HepG2 (cell line): ENCODE measurements around the gene CCNL1. TPM values are rescaled to one million over a fixed set of nuclear protein-coding genes. Genes with fewer than 3 reads are reported as not detected.
A peak's percentile ranks its signal among the peaks of the same experiment; 100 is the strongest.

Experiments used
- CHD2 ChIP-seq: IDR thresholded peaks from 2 replicates; pipeline ENCODE4 v1.6.1; 2011; ENCODE audit warnings: low read depth, low read length, improper control_type of control experiment
- GZF1 ChIP-seq: sonication (generic); formaldehyde crosslinking; IDR thresholded peaks from 2 replicates; pipeline ENCODE4 v1.5.1; 2020; ENCODE audit warnings: mild to moderate bottlenecking, missing genetic modification reagents
- HNRNPUL1 ChIP-seq: fragments of 200-400 bp; formaldehyde crosslinking; IDR thresholded peaks from 2 replicates; pipeline ENCODE4 v1.6.1; 2017; ENCODE audit warnings: low read depth, mild to moderate bottlenecking, low read length, moderate library complexity
- ISL2 ChIP-seq: sonication (generic); formaldehyde crosslinking; IDR thresholded peaks from 2 replicates; pipeline ENCODE4 v1.5.0; 2020; ENCODE audit warnings: missing genetic modification reagents
- KMT2A ChIP-seq: sonication (generic); formaldehyde crosslinking; IDR thresholded peaks from 2 replicates; pipeline ENCODE4 v1.4.0; 2020; ENCODE audit warnings: missing genetic modification reagents
- MIER2 ChIP-seq: IDR thresholded peaks from 2 replicates; pipeline ENCODE4 v1.6.1; 2016; ENCODE audit warnings: missing biosample characterization, missing genetic modification reagents
- PLRG1 ChIP-seq: fragments of 450-650 bp; conservative IDR thresholded peaks from 2 replicates; pipeline ENCODE4 v1.6.1; 2016
- RBFOX2 ChIP-seq: fragments of 200-400 bp; formaldehyde crosslinking; IDR thresholded peaks from 2 replicates; pipeline ENCODE4 v1.6.1; 2017; ENCODE audit warnings: low read depth, mild to moderate bottlenecking, low read length
- RNF2 ChIP-seq: fragments of 450-650 bp; conservative IDR thresholded peaks from 2 replicates; pipeline ENCODE4 v1.6.1; 2016; ENCODE audit warnings: low read depth
- SMARCE1 ChIP-seq: fragments of 450-650 bp; IDR thresholded peaks from 2 replicates; pipeline ENCODE4 v1.6.1; 2017; ENCODE audit warnings: borderline replicate concordance
- ZBTB8A ChIP-seq: sonication (generic); formaldehyde crosslinking; IDR thresholded peaks from 2 replicates; pipeline ENCODE4 v1.4.0; 2020; ENCODE audit warnings: mild to moderate bottlenecking, low read depth, missing genetic modification reagents, borderline replicate concordance
- ZMAT3 ChIP-seq: sonication (generic); formaldehyde crosslinking; conservative IDR thresholded peaks from 2 replicates; pipeline ENCODE4 v1.7.0; 2021; ENCODE audit warnings: missing genetic modification reagents
- ZNF143 ChIP-seq: sonication (generic); formaldehyde crosslinking; IDR thresholded peaks from 2 replicates; pipeline ENCODE4 v1.4.0; 2020; ENCODE audit warnings: missing genetic modification reagents
- ZNF17 ChIP-seq: sonication (generic); formaldehyde crosslinking; IDR thresholded peaks from 2 replicates; pipeline ENCODE4 v1.5.0; 2020; ENCODE audit warnings: mild to moderate bottlenecking, missing genetic modification reagents
- ZNF3 ChIP-seq: IDR thresholded peaks from 2 replicates; pipeline ENCODE4 v1.7.0; 2017; ENCODE audit warnings: inconsistent platforms
- ZNF616 ChIP-seq: sonication (generic); formaldehyde crosslinking; IDR thresholded peaks from 2 replicates; pipeline ENCODE4 v1.5.0; 2020; ENCODE audit warnings: low read depth, mild to moderate bottlenecking, missing genetic modification reagents
- polyA plus RNA-seq, 8 experiments: library from polyadenylated mRNA; depleted of rRNA in 3 of 8; stranded (reverse) in 7 of 8; unstranded in 1 of 8; fragments of >200 nt; fragmentation: Illumina TruSeq in 4 of 8; extraction: Trizol in 4 of 8; gene quantifications; 2 replicates each; pipeline versions ENCODE4 v1.2.1 to v1.2.3, GENCODE V29; 2011 to 2016; ENCODE audit warnings: low read depth in 4 of 8, missing spikeins in 1 of 8, mixed read lengths in 1 of 8; ENCODE audit not compliant: insufficient read depth in 1 of 8
- total RNA-seq, 5 experiments: library from RNA; depleted of rRNA; stranded (reverse); fragments of >200 nt; fragmentation: Illumina TruSeq; extraction: Trizol; gene quantifications; 2 replicates each; pipeline ENCODE4 v1.2.3, GENCODE V29; 2016; ENCODE audit warnings: low read depth in 1 of 5
- TF ChIP-seq, protein P1 (sequence below): sonication (generic); formaldehyde crosslinking; IDR thresholded peaks from 2 replicates; pipeline ENCODE4 v1.4.0; 2020; ENCODE audit warnings: low read depth, missing genetic modification reagents
- TF ChIP-seq, protein P2 (sequence below): sonication (generic); formaldehyde crosslinking; IDR thresholded peaks from 2 replicates; pipeline ENCODE4 v1.9.0; 2021; ENCODE audit warnings: missing genetic modification reagents, borderline replicate concordance
- TF ChIP-seq, protein P3 (sequence below): sonication (generic); formaldehyde crosslinking; conservative IDR thresholded peaks from 2 replicates; pipeline ENCODE4 v1.8.0; 2022; ENCODE audit warnings: low read depth, missing genetic modification reagents
- TF ChIP-seq, protein P4 (sequence below): sonication (generic); formaldehyde crosslinking; IDR thresholded peaks from 2 replicates; pipeline ENCODE4 v1.5.0; 2020; ENCODE audit warnings: missing genetic modification reagents, mild to moderate bottlenecking, borderline replicate concordance

Gene CCNL1
- total and polyA plus RNA-seq, 2 of the 13 experiments (the other 11 are each of a cell fraction or from before 2014, with no cell fraction given): 151 to 303 TPM

DNA sequence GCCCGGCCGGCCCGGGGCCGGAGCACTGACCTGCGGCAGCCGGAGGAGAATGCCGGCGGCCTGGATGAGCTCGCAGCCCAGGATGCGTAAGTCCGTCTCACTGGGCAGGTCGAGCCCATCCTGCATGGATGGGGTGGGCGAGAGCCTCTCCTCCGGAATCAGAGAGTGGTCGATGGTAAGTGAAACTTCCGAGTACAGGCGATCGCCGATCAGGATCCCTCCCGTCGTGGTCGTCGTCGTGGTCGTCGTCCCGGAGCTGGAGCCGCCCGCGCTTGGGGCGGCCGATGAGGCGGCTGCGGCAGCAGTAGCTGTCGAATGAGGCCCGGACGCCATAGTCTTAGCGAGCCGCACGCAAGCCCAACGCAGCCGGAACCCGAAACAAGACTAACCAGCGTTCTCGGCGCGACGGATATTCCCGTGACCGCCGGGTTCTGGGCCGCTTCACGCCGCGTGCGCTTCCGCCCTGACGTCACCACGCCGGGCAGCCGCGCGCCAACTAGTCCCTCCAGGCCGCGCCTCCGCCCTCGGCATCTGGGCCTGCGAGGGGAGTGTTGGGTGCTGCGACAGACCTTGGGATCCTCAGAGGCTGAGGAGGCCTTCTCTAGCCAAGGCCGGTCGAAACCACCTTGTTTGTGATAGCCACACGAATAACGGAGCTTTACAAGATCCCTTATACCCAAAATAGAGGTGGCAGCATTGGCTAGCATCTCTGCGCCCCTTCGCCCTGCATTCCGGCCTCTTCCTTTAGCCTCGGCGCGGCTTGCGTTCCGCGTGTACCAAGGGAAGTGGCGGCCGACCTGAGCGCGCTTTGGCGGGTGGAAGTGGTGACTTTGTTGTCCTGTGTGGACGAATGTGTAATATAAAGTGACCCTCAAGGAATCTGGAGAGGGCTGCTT is at the start of gene CCNL1 (continued):
- TF ChIP-seq, protein P1, sequence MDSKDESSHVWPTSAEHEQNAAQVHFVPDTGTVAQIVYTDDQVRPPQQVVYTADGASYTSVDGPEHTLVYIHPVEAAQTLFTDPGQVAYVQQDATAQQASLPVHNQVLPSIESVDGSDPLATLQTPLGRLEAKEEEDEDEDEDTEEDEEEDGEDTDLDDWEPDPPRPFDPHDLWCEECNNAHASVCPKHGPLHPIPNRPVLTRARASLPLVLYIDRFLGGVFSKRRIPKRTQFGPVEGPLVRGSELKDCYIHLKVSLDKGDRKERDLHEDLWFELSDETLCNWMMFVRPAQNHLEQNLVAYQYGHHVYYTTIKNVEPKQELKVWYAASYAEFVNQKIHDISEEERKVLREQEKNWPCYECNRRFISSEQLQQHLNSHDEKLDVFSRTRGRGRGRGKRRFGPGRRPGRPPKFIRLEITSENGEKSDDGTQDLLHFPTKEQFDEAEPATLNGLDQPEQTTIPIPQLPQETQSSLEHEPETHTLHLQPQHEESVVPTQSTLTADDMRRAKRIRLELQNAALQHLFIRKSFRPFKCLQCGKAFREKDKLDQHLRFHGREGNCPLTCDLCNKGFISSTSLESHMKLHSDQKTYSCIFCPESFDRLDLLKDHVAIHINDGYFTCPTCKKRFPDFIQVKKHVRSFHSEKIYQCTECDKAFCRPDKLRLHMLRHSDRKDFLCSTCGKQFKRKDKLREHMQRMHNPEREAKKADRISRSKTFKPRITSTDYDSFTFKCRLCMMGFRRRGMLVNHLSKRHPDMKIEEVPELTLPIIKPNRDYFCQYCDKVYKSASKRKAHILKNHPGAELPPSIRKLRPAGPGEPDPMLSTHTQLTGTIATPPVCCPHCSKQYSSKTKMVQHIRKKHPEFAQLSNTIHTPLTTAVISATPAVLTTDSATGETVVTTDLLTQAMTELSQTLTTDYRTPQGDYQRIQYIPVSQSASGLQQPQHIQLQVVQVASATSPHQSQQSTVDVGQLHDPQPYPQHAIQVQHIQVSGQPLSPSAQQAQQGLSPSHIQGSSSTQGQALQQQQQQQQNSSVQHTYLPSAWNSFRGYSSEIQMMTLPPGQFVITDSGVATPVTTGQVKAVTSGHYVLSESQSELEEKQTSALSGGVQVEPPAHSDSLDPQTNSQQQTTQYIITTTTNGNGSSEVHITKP (CRISPR knock-in tag): peak; percentile 87
- no peak for TF ChIP-seq SMARCE1
- no peak for TF ChIP-seq PLRG1
- peak; percentile 94; the same call in 1 of the 2 replicates for TF ChIP-seq ZNF616 (CRISPR knock-in tag)
- peak; percentile 87; the same call in 1 of the 2 replicates for TF ChIP-seq HNRNPUL1
- peak; percentile 64; the same call in 1 of the 2 replicates for TF ChIP-seq RNF2
- TF ChIP-seq GZF1 (CRISPR knock-in tag): peak; percentile 85
- TF ChIP-seq ZMAT3: peak; percentile 99
- peak; percentile 87; the same call in 1 of the 2 replicates for TF ChIP-seq KMT2A (CRISPR knock-in tag)
- no peak for TF ChIP-seq ZNF3 (CRISPR knock-in tag)
- TF ChIP-seq CHD2: peak; percentile 92
- TF ChIP-seq, protein P2, sequence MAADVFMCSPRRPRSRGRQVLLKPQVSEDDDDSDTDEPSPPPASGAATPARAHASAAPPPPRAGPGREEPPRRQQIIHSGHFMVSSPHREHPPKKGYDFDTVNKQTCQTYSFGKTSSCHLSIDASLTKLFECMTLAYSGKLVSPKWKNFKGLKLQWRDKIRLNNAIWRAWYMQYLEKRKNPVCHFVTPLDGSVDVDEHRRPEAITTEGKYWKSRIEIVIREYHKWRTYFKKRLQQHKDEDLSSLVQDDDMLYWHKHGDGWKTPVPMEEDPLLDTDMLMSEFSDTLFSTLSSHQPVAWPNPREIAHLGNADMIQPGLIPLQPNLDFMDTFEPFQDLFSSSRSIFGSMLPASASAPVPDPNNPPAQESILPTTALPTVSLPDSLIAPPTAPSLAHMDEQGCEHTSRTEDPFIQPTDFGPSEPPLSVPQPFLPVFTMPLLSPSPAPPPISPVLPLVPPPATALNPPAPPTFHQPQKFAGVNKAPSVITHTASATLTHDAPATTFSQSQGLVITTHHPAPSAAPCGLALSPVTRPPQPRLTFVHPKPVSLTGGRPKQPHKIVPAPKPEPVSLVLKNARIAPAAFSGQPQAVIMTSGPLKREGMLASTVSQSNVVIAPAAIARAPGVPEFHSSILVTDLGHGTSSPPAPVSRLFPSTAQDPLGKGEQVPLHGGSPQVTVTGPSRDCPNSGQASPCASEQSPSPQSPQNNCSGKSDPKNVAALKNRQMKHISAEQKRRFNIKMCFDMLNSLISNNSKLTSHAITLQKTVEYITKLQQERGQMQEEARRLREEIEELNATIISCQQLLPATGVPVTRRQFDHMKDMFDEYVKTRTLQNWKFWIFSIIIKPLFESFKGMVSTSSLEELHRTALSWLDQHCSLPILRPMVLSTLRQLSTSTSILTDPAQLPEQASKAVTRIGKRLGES: peak; percentile 82; the same call in 1 of the 2 replicates
- peak; percentile 66; the same call in 1 of the 2 replicates for TF ChIP-seq MIER2 (CRISPR knock-in tag)
- peak; percentile 93 for TF ChIP-seq ZBTB8A (CRISPR knock-in tag)
- TF ChIP-seq RBFOX2: peak; percentile 100
- peak; percentile 80 for TF ChIP-seq ISL2 (CRISPR knock-in tag)
- TF ChIP-seq, protein P3, sequence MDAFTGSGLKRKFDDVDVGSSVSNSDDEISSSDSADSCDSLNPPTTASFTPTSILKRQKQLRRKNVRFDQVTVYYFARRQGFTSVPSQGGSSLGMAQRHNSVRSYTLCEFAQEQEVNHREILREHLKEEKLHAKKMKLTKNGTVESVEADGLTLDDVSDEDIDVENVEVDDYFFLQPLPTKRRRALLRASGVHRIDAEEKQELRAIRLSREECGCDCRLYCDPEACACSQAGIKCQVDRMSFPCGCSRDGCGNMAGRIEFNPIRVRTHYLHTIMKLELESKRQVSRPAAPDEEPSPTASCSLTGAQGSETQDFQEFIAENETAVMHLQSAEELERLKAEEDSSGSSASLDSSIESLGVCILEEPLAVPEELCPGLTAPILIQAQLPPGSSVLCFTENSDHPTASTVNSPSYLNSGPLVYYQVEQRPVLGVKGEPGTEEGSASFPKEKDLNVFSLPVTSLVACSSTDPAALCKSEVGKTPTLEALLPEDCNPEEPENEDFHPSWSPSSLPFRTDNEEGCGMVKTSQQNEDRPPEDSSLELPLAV (CRISPR knock-in tag): 0 out of 2 replicates have a peak, but pooled peaks have one; percentile 89
- TF ChIP-seq ZNF143 (CRISPR knock-in tag): peak; percentile 88
- peak; percentile 91; the same call in 1 of the 2 replicates for TF ChIP-seq ZNF17 (CRISPR knock-in tag)
- TF ChIP-seq, protein P4, sequence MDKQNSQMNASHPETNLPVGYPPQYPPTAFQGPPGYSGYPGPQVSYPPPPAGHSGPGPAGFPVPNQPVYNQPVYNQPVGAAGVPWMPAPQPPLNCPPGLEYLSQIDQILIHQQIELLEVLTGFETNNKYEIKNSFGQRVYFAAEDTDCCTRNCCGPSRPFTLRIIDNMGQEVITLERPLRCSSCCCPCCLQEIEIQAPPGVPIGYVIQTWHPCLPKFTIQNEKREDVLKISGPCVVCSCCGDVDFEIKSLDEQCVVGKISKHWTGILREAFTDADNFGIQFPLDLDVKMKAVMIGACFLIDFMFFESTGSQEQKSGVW (CRISPR knock-in tag): peak; percentile 65; the same call in 1 of the 2 replicates
